Smooth muscle cell (in vitro differentiated cells): ENCODE measurements around the gene ACSL1. TPM values are rescaled to one million over a fixed set of nuclear protein-coding genes. Genes with fewer than 3 reads are reported as not detected.
A peak's percentile ranks its signal among the peaks of the same experiment; 100 is the strongest.
"Not testable (repeated sequence)": the region's sequence is repeated elsewhere in the genome, so short reads cannot be mapped to it uniquely, and the experiment has no call there.

Experiments
- DNase-seq: peaks from one replicate; lab custom pipeline; 2025; ENCODE audit not compliant: unreplicated experiment; lab: John Stamatoyannopoulos, UW
- H2AFZ ChIP-seq: fragments of 200-600 bp; sonication (generic); 2 replicates; pipeline ENCODE4 v1.6.0; 2016; ENCODE audit warnings: antibody characterized with exemption, low read depth, mild to moderate bottlenecking
- H3F3A ChIP-seq: fragments of 200-600 bp; sonication (generic); 2 replicates; pipeline ENCODE4 v1.6.0; 2017; ENCODE audit warnings: antibody characterized with exemption, low read depth
- H3K27ac ChIP-seq: fragments of 200-600 bp; sonication (generic); 2 replicates; pipeline ENCODE4 v1.5.1; 2016; ENCODE audit warnings: low read depth, mild to moderate bottlenecking
- H3K27me3 ChIP-seq: fragments of 200-600 bp; sonication (generic); 2 replicates; pipeline ENCODE4 v1.6.1; 2016; ENCODE audit warnings: low read depth, mild to moderate bottlenecking
- H3K36me3 ChIP-seq: fragments of 200-600 bp; sonication (generic); 2 replicates; pipeline ENCODE4 v1.5.1; 2016; ENCODE audit warnings: low read depth
- H3K4me1 ChIP-seq: fragments of 200-600 bp; sonication (generic); 2 replicates; pipeline ENCODE4 v1.5.1; 2016; ENCODE audit warnings: low read depth
- H3K4me2 ChIP-seq: fragments of 200-600 bp; sonication (generic); 2 replicates; pipeline ENCODE4 v1.6.0; 2016; ENCODE audit warnings: mild to moderate bottlenecking
- H3K4me3 ChIP-seq: fragments of 200-600 bp; sonication (generic); 2 replicates; pipeline ENCODE4 v1.5.1; 2016; ENCODE audit warnings: mild to moderate bottlenecking
- H3K79me2 ChIP-seq: fragments of 200-600 bp; sonication (generic); 2 replicates; pipeline ENCODE4 v1.6.0; 2016; ENCODE audit warnings: low read depth, mild to moderate bottlenecking
- H3K9ac ChIP-seq: fragments of 200-600 bp; sonication (generic); 2 replicates; pipeline ENCODE4 v1.6.0; 2016; ENCODE audit warnings: low read depth
- H3K9me3 ChIP-seq: fragments of 200-600 bp; sonication (generic); replicated peaks from 2 replicates; pipeline ENCODE4 v1.5.1; 2016; ENCODE audit warnings: low read depth
- H4K20me1 ChIP-seq: fragments of 200-600 bp; sonication (generic); 2 replicates; pipeline ENCODE4 v1.6.0; 2016; ENCODE audit warnings: low read depth
- WGBS: methylation state at CpG from one replicate; pipeline ENCODE4 v1.1.7; 2016; ENCODE audit warnings: low lambda C conversion rate; 5-methylcytosine and 5-hydroxymethylcytosine counted together
- polyA plus RNA-seq: library from polyadenylated mRNA; unstranded; fragments of >200 nt; fragmentation: Nextera tagmentation; extraction: Ambion mirVana; gene quantifications from 2 replicates; pipeline ENCODE4 v1.2.1, GENCODE V29; 2016
- total RNA-seq: library from RNA; depleted of rRNA; stranded (reverse); fragments of >200 nt; gene quantifications from 2 replicates; pipeline ENCODE4 v1.2.3, GENCODE V29; 2014
- TF ChIP-seq, protein P1 (sequence below): fragments of 200-600 bp; sonication (generic); IDR thresholded peaks from 2 replicates; pipeline ENCODE4 v1.5.1; 2017; ENCODE audit warnings: borderline replicate concordance, mild to moderate bottlenecking, antibody characterized with exemption; ENCODE audit not compliant: insufficient read depth, poor library complexity, severe bottlenecking

Gene ACSL1
- total and polyA plus RNA-seq, 2 experiments from 2014 or later, result 13.8 to 24.5 TPM

- H2AFZ ChIP-seq, result no peak overlapping the region
- H3K9me3 ChIP-seq, result no peaks in the 10 kb centered on the region
- no peak for DNase-seq
- no peak overlapping the region for H3K27ac ChIP-seq
- H3K36me3 ChIP-seq, result no peaks in the 10 kb centered on the region
- no peak overlapping the region for H3K9ac ChIP-seq
- no peaks in the 10 kb centered on the region for H4K20me1 ChIP-seq
- H3F3A ChIP-seq, result no peaks in the 10 kb centered on the region
- WGBS, result 98% methylated on average over 18 of the region's 20 CpGs
- no peak overlapping the region for H3K4me3 ChIP-seq
- TF ChIP-seq, protein P1, sequence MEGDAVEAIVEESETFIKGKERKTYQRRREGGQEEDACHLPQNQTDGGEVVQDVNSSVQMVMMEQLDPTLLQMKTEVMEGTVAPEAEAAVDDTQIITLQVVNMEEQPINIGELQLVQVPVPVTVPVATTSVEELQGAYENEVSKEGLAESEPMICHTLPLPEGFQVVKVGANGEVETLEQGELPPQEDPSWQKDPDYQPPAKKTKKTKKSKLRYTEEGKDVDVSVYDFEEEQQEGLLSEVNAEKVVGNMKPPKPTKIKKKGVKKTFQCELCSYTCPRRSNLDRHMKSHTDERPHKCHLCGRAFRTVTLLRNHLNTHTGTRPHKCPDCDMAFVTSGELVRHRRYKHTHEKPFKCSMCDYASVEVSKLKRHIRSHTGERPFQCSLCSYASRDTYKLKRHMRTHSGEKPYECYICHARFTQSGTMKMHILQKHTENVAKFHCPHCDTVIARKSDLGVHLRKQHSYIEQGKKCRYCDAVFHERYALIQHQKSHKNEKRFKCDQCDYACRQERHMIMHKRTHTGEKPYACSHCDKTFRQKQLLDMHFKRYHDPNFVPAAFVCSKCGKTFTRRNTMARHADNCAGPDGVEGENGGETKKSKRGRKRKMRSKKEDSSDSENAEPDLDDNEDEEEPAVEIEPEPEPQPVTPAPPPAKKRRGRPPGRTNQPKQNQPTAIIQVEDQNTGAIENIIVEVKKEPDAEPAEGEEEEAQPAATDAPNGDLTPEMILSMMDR, result no peak
- no peaks in the 10 kb centered on the region for H3K27me3 ChIP-seq
- H3K4me1 ChIP-seq, result peaks cover 2% of the 10 kb centered on the region
- no peak overlapping the region for H3K4me2 ChIP-seq
- no peaks in the 10 kb centered on the region for H3K79me2 ChIP-seq
Observed at GRCh38 chr4:184740980-184741391, 84.8 kb downstream of the ACSL1 start.

- H2AFZ ChIP-seq, H3K4me1 ChIP-seq, H3K4me2 ChIP-seq, DNase-seq, H3K27ac ChIP-seq, H3K27me3 ChIP-seq, H3K36me3 ChIP-seq, H3K9me3 ChIP-seq, H3K79me2 ChIP-seq, H3F3A ChIP-seq, H3K9ac ChIP-seq, H4K20me1 ChIP-seq, H3K4me3 ChIP-seq: not testable (repeated sequence)
- 92% methylated on average over 1 of the region's 1 CpG for WGBS
Observed at GRCh38 chr4:184739575-184739974, 86.2 kb downstream of the ACSL1 start.

- TF ChIP-seq, protein P1, result no peak
- H3K4me1 ChIP-seq, result peaks cover 15% of the 10 kb centered on the region
- H3K27me3 ChIP-seq, result no peaks in the 10 kb centered on the region
- H3K9ac ChIP-seq, result no peak overlapping the region
- H3F3A ChIP-seq, result no peaks in the 10 kb centered on the region
- H3K4me2 ChIP-seq, result peak overlapping the region; percentile 99
- no peaks in the 10 kb centered on the region for H3K36me3 ChIP-seq
- peak overlapping the region; percentile 86 for H3K4me3 ChIP-seq
- no peak overlapping the region for H3K27ac ChIP-seq
- peaks cover 7% of the 10 kb centered on the region for H3K79me2 ChIP-seq
- 72% methylated on average over 6 of the region's 6 CpGs for WGBS
- peak overlapping the region; percentile 78 for H2AFZ ChIP-seq
- no peaks in the 10 kb centered on the region for H3K9me3 ChIP-seq
- DNase-seq, result no peak
- H4K20me1 ChIP-seq, result no peaks in the 10 kb centered on the region
Observed at GRCh38 chr4:184734758-184735157, 91.0 kb downstream of the ACSL1 start.

DNA sequence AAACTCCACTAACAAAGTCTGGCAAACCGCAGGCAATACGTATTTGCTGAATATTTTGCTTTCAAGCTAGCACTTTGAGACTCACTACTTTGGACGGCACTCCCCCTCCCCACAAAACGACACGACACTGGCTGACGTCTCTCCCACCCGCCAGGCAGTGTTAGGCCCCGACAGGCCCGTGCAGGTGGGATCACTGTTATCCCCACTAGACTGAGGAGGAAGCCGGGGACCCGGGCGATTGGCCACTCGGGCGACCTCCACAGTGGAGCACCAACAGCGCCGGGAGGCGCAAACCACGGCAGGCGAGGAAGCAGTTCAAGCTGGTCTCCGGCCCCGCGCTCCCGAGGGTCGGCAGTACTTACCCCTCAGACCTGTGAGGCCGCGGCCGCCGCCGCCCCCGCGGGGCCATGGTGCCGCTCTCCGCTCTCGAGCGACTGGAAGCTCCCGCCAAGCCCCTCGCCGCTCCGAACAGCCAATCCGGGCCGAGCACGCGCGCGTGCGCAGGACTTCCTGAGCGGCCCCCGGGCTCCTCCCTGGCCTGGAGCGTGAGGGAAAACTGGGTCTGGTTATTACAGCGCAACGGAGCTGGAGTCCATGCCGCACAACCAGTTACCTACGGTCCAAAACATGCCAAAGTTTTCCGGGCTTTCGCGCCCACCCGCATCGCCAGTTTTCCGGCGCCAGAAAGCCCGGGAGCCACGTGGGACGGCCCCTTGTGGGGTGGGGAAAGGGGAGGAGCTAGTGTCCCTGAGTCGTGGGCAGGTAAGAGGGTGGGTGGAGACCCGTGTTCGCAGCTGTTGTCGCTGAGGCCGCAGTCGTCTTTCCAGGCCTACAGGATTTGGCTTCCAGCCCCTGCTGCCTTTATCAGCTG lies 91.9 kb downstream of the ACSL1 start, which contains the start of gene CENPU:
Gene CENPU (minus strand): TSS at position 443 of the 871 bp plus-strand sequence. CDS start 34 bp downstream, at position 409.
- H4K20me1 ChIP-seq, result no peaks in the 10 kb centered on the region
- H3K27ac ChIP-seq, result peak within 1 kb of the TSS; percentile 63
- DNase-seq, result peak; percentile 92
- H3K79me2 ChIP-seq, result peaks cover 12% of the 10 kb centered on the region
- H3K36me3 ChIP-seq, result no peaks in the 10 kb centered on the region
- peak within 1 kb of the TSS; percentile 99 for H2AFZ ChIP-seq
- H3K9me3 ChIP-seq, result no peaks in the 10 kb centered on the region
- WGBS, result 2% methylated on average over 51 of the region's 69 CpGs
- H3K4me3 ChIP-seq, result peak within 1 kb of the TSS; percentile 86
- H3K27me3 ChIP-seq, result no peaks in the 10 kb centered on the region
- TF ChIP-seq, protein P1, result no peak
- no peaks in the 10 kb centered on the region for H3F3A ChIP-seq
- peak within 1 kb of the TSS; percentile 99 for H3K4me2 ChIP-seq
- H3K4me1 ChIP-seq, result peaks cover 15% of the 10 kb centered on the region
- H3K9ac ChIP-seq, result peak within 1 kb of the TSS; percentile 70
